ENCODE results near the gene IQCM.

IQCM gene

GRCh38 chr4:149766135-149766534 lies 49.5 kb downstream of the IQCM start:
- H3K4me1 ChIP-seq (ENCODE audit: control insufficient read depth, insufficient read depth, low read length), result no peaks in the 10 kb centered on the region
- no peaks in the 10 kb centered on the region for H3K36me3 ChIP-seq (ENCODE audit: control insufficient read depth, insufficient read depth, low read length)
- H3K9me3 ChIP-seq (ENCODE audit: control insufficient read depth, insufficient read depth, low read length), result no peaks in the 10 kb centered on the region
- H3K9ac ChIP-seq (ENCODE audit: low read depth, low read length), result no peak overlapping the region
- no peak overlapping the region for H3K4me3 ChIP-seq (ENCODE audit: low read depth, low read length)
- no peaks in the 10 kb centered on the region for H3K27me3 ChIP-seq (ENCODE audit: control insufficient read depth, insufficient read depth, low read length)

- Histone ChIP-seq H3K4me1 (ENCODE audit: control insufficient read depth, insufficient read depth, low read length) (no peaks in the 10 kb centered on the region), H3K4me3 (ENCODE audit: low read depth, low read length) (no peak overlapping the region), H3K27me3 (ENCODE audit: control insufficient read depth, insufficient read depth, low read length) (no peaks in the 10 kb centered on the region), H3K36me3 (ENCODE audit: control insufficient read depth, insufficient read depth, low read length) (no peaks in the 10 kb centered on the region), H3K9ac (ENCODE audit: low read depth, low read length) (no peak overlapping the region), H3K9me3 (ENCODE audit: control insufficient read depth, insufficient read depth, low read length) (no peaks in the 10 kb centered on the region)
These were observed 50.0 kb downstream of the IQCM start for GRCh38 chr4:149765630-149766029.

GRCh38 chr4:149755969-149756368 lies 59.7 kb downstream of the IQCM start:
- no peaks in the 10 kb centered on the region for H3K9me3 ChIP-seq (ENCODE audit: control insufficient read depth, insufficient read depth, low read length)
- no peaks in the 10 kb centered on the region for H3K27me3 ChIP-seq (ENCODE audit: control insufficient read depth, insufficient read depth, low read length)
- no peaks in the 10 kb centered on the region for H3K4me1 ChIP-seq (ENCODE audit: control insufficient read depth, insufficient read depth, low read length)
- H3K9ac ChIP-seq (ENCODE audit: low read depth, low read length), result no peak overlapping the region
- no peaks in the 10 kb centered on the region for H3K36me3 ChIP-seq (ENCODE audit: control insufficient read depth, insufficient read depth, low read length)
- H3K4me3 ChIP-seq (ENCODE audit: low read depth, low read length), result no peak overlapping the region

- no peak overlapping the region for H3K9ac ChIP-seq (ENCODE audit: low read depth, low read length)
- H3K4me3 ChIP-seq (ENCODE audit: low read depth, low read length), result no peak overlapping the region
- H3K36me3 ChIP-seq (ENCODE audit: control insufficient read depth, insufficient read depth, low read length), result no peaks in the 10 kb centered on the region
- H3K4me1 ChIP-seq (ENCODE audit: control insufficient read depth, insufficient read depth, low read length), result no peaks in the 10 kb centered on the region
- H3K9me3 ChIP-seq (ENCODE audit: control insufficient read depth, insufficient read depth, low read length), result no peaks in the 10 kb centered on the region
- no peaks in the 10 kb centered on the region for H3K27me3 ChIP-seq (ENCODE audit: control insufficient read depth, insufficient read depth, low read length)
These were observed 61.1 kb downstream of the IQCM start for GRCh38 chr4:149754526-149754925.

- Histone ChIP-seq H3K27me3 (ENCODE audit: control insufficient read depth, insufficient read depth, low read length) (no peaks in the 10 kb centered on the region), H3K4me1 (ENCODE audit: control insufficient read depth, insufficient read depth, low read length) (no peaks in the 10 kb centered on the region), H3K9ac (ENCODE audit: low read depth, low read length) (no peak overlapping the region), H3K36me3 (ENCODE audit: control insufficient read depth, insufficient read depth, low read length) (no peaks in the 10 kb centered on the region), H3K9me3 (ENCODE audit: control insufficient read depth, insufficient read depth, low read length) (no peaks in the 10 kb centered on the region), H3K4me3 (ENCODE audit: low read depth, low read length) (no peak overlapping the region)
These were observed 62.9 kb downstream of the IQCM start for GRCh38 chr4:149752729-149753128.

GRCh38 chr4:149751174-149751573 lies 64.5 kb downstream of the IQCM start:
- no peaks in the 10 kb centered on the region for H3K4me1 ChIP-seq (ENCODE audit: control insufficient read depth, insufficient read depth, low read length)
- no peak overlapping the region for H3K4me3 ChIP-seq (ENCODE audit: low read depth, low read length)
- no peaks in the 10 kb centered on the region for H3K27me3 ChIP-seq (ENCODE audit: control insufficient read depth, insufficient read depth, low read length)
- no peak overlapping the region for H3K9ac ChIP-seq (ENCODE audit: low read depth, low read length)
- no peaks in the 10 kb centered on the region for H3K36me3 ChIP-seq (ENCODE audit: control insufficient read depth, insufficient read depth, low read length)
- H3K9me3 ChIP-seq (ENCODE audit: control insufficient read depth, insufficient read depth, low read length), result no peaks in the 10 kb centered on the region

GRCh38 chr4:149749784-149750183 lies 65.9 kb downstream of the IQCM start:
- no peaks in the 10 kb centered on the region for H3K4me1 ChIP-seq (ENCODE audit: control insufficient read depth, insufficient read depth, low read length)
- H3K36me3 ChIP-seq (ENCODE audit: control insufficient read depth, insufficient read depth, low read length), result no peaks in the 10 kb centered on the region
- H3K4me3 ChIP-seq (ENCODE audit: low read depth, low read length), result no peak overlapping the region
- H3K27me3 ChIP-seq (ENCODE audit: control insufficient read depth, insufficient read depth, low read length), result no peaks in the 10 kb centered on the region
- no peaks in the 10 kb centered on the region for H3K9me3 ChIP-seq (ENCODE audit: control insufficient read depth, insufficient read depth, low read length)
- H3K9ac ChIP-seq (ENCODE audit: low read depth, low read length), result no peak overlapping the region

GRCh38 chr4:149747646-149748045 lies 68.0 kb downstream of the IQCM start:
- Histone ChIP-seq H3K4me3 (ENCODE audit: low read depth, low read length) (no peak overlapping the region), H3K27me3 (ENCODE audit: control insufficient read depth, insufficient read depth, low read length) (no peaks in the 10 kb centered on the region), H3K9me3 (ENCODE audit: control insufficient read depth, insufficient read depth, low read length) (no peaks in the 10 kb centered on the region), H3K9ac (ENCODE audit: low read depth, low read length) (no peak overlapping the region), H3K4me1 (ENCODE audit: control insufficient read depth, insufficient read depth, low read length) (no peaks in the 10 kb centered on the region), H3K36me3 (ENCODE audit: control insufficient read depth, insufficient read depth, low read length) (no peaks in the 10 kb centered on the region)

GRCh38 chr4:149746276-149746675 lies 69.4 kb downstream of the IQCM start:
- Histone ChIP-seq H3K4me1 (ENCODE audit: control insufficient read depth, insufficient read depth, low read length) (no peaks in the 10 kb centered on the region), H3K27me3 (ENCODE audit: control insufficient read depth, insufficient read depth, low read length) (no peaks in the 10 kb centered on the region)

GRCh38 chr4:149741186-149741831 lies 74.3 kb downstream of the IQCM start:
- H3K36me3 ChIP-seq (ENCODE audit: control insufficient read depth, insufficient read depth, low read length), result no peaks in the 10 kb centered on the region
- H3K4me3 ChIP-seq (ENCODE audit: low read depth, low read length), result no peak overlapping the region
- H3K27me3 ChIP-seq (ENCODE audit: control insufficient read depth, insufficient read depth, low read length), result no peaks in the 10 kb centered on the region
- H3K9ac ChIP-seq (ENCODE audit: low read depth, low read length), result no peak overlapping the region
- H3K9me3 ChIP-seq (ENCODE audit: control insufficient read depth, insufficient read depth, low read length), result no peaks in the 10 kb centered on the region
- peaks cover 3% of the 10 kb centered on the region for H3K4me1 ChIP-seq (ENCODE audit: control insufficient read depth, insufficient read depth, low read length)

More at GRCh38 chr4:149746276-149746675, 69.4 kb downstream of the IQCM start:
- Histone ChIP-seq H3K4me3 (ENCODE audit: low read depth, low read length) (no peak overlapping the region), H3K36me3 (ENCODE audit: control insufficient read depth, insufficient read depth, low read length) (no peaks in the 10 kb centered on the region), H3K9me3 (ENCODE audit: control insufficient read depth, insufficient read depth, low read length) (no peaks in the 10 kb centered on the region), H3K9ac (ENCODE audit: low read depth, low read length) (no peak overlapping the region)

- H3K9ac ChIP-seq (ENCODE audit: low read depth, low read length), result no peak overlapping the region
- H3K4me1 ChIP-seq (ENCODE audit: control insufficient read depth, insufficient read depth, low read length), result peaks cover 3% of the 10 kb centered on the region
- H3K9me3 ChIP-seq (ENCODE audit: control insufficient read depth, insufficient read depth, low read length), result no peaks in the 10 kb centered on the region
- H3K4me3 ChIP-seq (ENCODE audit: low read depth, low read length), result no peak overlapping the region
- no peaks in the 10 kb centered on the region for H3K27me3 ChIP-seq (ENCODE audit: control insufficient read depth, insufficient read depth, low read length)
- no peaks in the 10 kb centered on the region for H3K36me3 ChIP-seq (ENCODE audit: control insufficient read depth, insufficient read depth, low read length)
These were observed 77.5 kb downstream of the IQCM start for GRCh38 chr4:149738156-149738555.

- H3K27me3 ChIP-seq (ENCODE audit: control insufficient read depth, insufficient read depth, low read length), result no peaks in the 10 kb centered on the region
- no peak overlapping the region for H3K9ac ChIP-seq (ENCODE audit: low read depth, low read length)
- no peak overlapping the region for H3K4me3 ChIP-seq (ENCODE audit: low read depth, low read length)
- no peaks in the 10 kb centered on the region for H3K36me3 ChIP-seq (ENCODE audit: control insufficient read depth, insufficient read depth, low read length)
- peaks cover 3% of the 10 kb centered on the region for H3K4me1 ChIP-seq (ENCODE audit: control insufficient read depth, insufficient read depth, low read length)
- H3K9me3 ChIP-seq (ENCODE audit: control insufficient read depth, insufficient read depth, low read length), result no peaks in the 10 kb centered on the region
These were observed 79.8 kb downstream of the IQCM start for GRCh38 chr4:149735796-149736195.
